Osteocyte (in vitro differentiated cells): ENCODE measurements around the gene CTBP2. TPM values are rescaled to one million over a fixed set of nuclear protein-coding genes. Genes with fewer than 3 reads are reported as not detected.

Experiments used
- DNase-seq: peaks from one replicate; pipeline ENCODE4 v3.0.0; 2021; ENCODE audit warnings: mixed read lengths; ENCODE audit not compliant: unreplicated experiment; ENCODE audit errors: extremely low spot score
- H3K27ac Mint-ChIP-seq: one replicate; pipeline ENCODE4 v1.8.0; 2021; ENCODE audit warnings: mild to moderate bottlenecking, mixed read lengths; ENCODE audit not compliant: unreplicated experiment
- H3K27me3 Mint-ChIP-seq: one replicate; pipeline ENCODE4 v1.8.0; 2021; ENCODE audit warnings: mixed read lengths; ENCODE audit not compliant: unreplicated experiment
- H3K36me3 Mint-ChIP-seq: one replicate; pipeline ENCODE4 v1.8.0; 2021; ENCODE audit warnings: mixed read lengths; ENCODE audit not compliant: unreplicated experiment
- H3K4me1 Mint-ChIP-seq: one replicate; pipeline ENCODE4 v1.8.0; 2021; ENCODE audit warnings: mixed read lengths; ENCODE audit not compliant: unreplicated experiment
- H3K4me3 Mint-ChIP-seq: one replicate; pipeline ENCODE4 v1.8.0; 2021; ENCODE audit warnings: mild to moderate bottlenecking, moderate library complexity, mixed read lengths; ENCODE audit not compliant: unreplicated experiment
- H3K9me3 Mint-ChIP-seq: one replicate; pipeline ENCODE4 v1.8.0; 2021; ENCODE audit warnings: mixed read lengths; ENCODE audit not compliant: unreplicated experiment
- CTCF ChIP-seq: fragments of 200-600 bp; sonication (generic); IDR thresholded peaks from 2 replicates; pipeline ENCODE4 v1.5.0; 2021; ENCODE audit warnings: antibody characterized with exemption, mild to moderate bottlenecking, moderate library complexity
- total RNA-seq: library from RNA; stranded (reverse); gene quantifications from 2 replicates; pipeline ENCODE4 v1.2.1, GENCODE V29; 2021

The CTBP2 gene
- total RNA-seq, 1 donor from 2014 or later: 125 TPM

- Mint-ChIP-seq H3K9me3 (no peaks in the 10 kb centered on the region), H3K36me3 (peaks cover 33% of the 10 kb centered on the region), H3K4me1 (peaks cover 16% of the 10 kb centered on the region), H3K27ac (peak overlapping the region; percentile 62), H3K27me3 (no peaks in the 10 kb centered on the region), H3K4me3 (no peak overlapping the region)
- TF ChIP-seq CTCF: no peak
- peak; percentile 81 for DNase-seq
Measured at GRCh38 chr10:124999433-125000365, 160.7 kb downstream of the CTBP2 start.

GRCh38 chr10:124998624-124999291, 161.6 kb downstream of the CTBP2 start:
- DNase-seq: peak; percentile 72
- Mint-ChIP-seq H3K27me3 (no peaks in the 10 kb centered on the region), H3K27ac (no peak overlapping the region), H3K4me1 (peaks cover 16% of the 10 kb centered on the region), H3K36me3 (peaks cover 41% of the 10 kb centered on the region), H3K9me3 (no peaks in the 10 kb centered on the region), H3K4me3 (no peak overlapping the region)
- TF ChIP-seq CTCF: no peak

- Mint-ChIP-seq H3K4me3 (no peak overlapping the region), H3K27ac (no peak overlapping the region), H3K4me1 (peaks cover 16% of the 10 kb centered on the region), H3K27me3 (no peaks in the 10 kb centered on the region), H3K36me3 (peaks cover 48% of the 10 kb centered on the region), H3K9me3 (no peaks in the 10 kb centered on the region)
- no peak for TF ChIP-seq CTCF
- peak; percentile 82 for DNase-seq
Measured at GRCh38 chr10:124997771-124998623, 162.4 kb downstream of the CTBP2 start.

GRCh38 chr10:124997306-124997705, 163.1 kb downstream of the CTBP2 start:
- Mint-ChIP-seq H3K4me1 (peaks cover 19% of the 10 kb centered on the region), H3K4me3 (no peak overlapping the region), H3K27me3 (no peaks in the 10 kb centered on the region), H3K36me3 (peaks cover 51% of the 10 kb centered on the region), H3K27ac (no peak overlapping the region), H3K9me3 (no peaks in the 10 kb centered on the region)
- DNase-seq: peak; percentile 77
- TF ChIP-seq CTCF: no peak
